ENCODE results near the gene SF3B4. TPM values are rescaled to one million over a fixed set of nuclear protein-coding genes. Genes with fewer than 3 reads are reported as not detected.

The SF3B4 gene
- polyA plus RNA-seq, 3 donors, result 76.5 to 89.7 (median 82.8) TPM

- DNase-seq, result no peak
These were observed 9.5 kb upstream of the SF3B4 start for GRCh38 chr1:149936992-149937705.

GRCh38 chr1:149936170-149936991 lies 8.8 kb upstream of the SF3B4 start, which contains the start of gene MTMR11:
MTMR11 (minus strand) TSS chr1:149936879; CDS start chr1:149936647, 232 bp downstream.
- DNase-seq, result peak; percentile 50

GRCh38 chr1:149934356-149934755 lies 6.8 kb upstream of the SF3B4 start:
- DNase-seq, result no peak

GRCh38 chr1:149933208-149933607 lies 5.6 kb upstream of the SF3B4 start:
- no peak for DNase-seq

GRCh38 chr1:149932474-149932873 lies 4.9 kb upstream of the SF3B4 start:
- DNase-seq, result no peak

- no peak for DNase-seq
These were observed 3.7 kb upstream of the SF3B4 start for GRCh38 chr1:149931212-149931790.

GRCh38 chr1:149929856-149930255 lies 2.3 kb upstream of the SF3B4 start:
- DNase-seq, result no peak

GRCh38 chr1:149928401-149928724 lies 760 bp upstream of the SF3B4 start:
- no peak for DNase-seq

- no peak for DNase-seq
These were observed 494 bp downstream of the SF3B4 start for GRCh38 chr1:149927056-149927562.

GRCh38 chr1:149926296-149926695 lies 1.3 kb downstream of the SF3B4 start:
- no peak for DNase-seq

- DNase-seq, result no peak
These were observed 1.9 kb downstream of the SF3B4 start for GRCh38 chr1:149925751-149926150.

- no peak for DNase-seq
These were observed 2.3 kb downstream of the SF3B4 start for GRCh38 chr1:149925345-149925744.

- no peak for DNase-seq
These were observed 4.0 kb downstream of the SF3B4 start for GRCh38 chr1:149923626-149924025.

- peak; percentile 52 for DNase-seq
These were observed 9.9 kb downstream of the SF3B4 start, which contains the start of gene SV2A for GRCh38 chr1:149917571-149918144. SV2A (minus strand) TSS chr1:149917844; CDS start chr1:149913840, 4,004 bp downstream.

- DNase-seq, result no peak
These were observed 10.7 kb downstream of the SF3B4 start for GRCh38 chr1:149916898-149917252.

GRCh38 chr1:149916193-149916897 lies 11.3 kb downstream of the SF3B4 start:
- DNase-seq, result no peak

- DNase-seq, result no peak
These were observed 12.0 kb downstream of the SF3B4 start for GRCh38 chr1:149915429-149916192.

GRCh38 chr1:149914545-149914944 lies 13.1 kb downstream of the SF3B4 start:
- DNase-seq, result no peak

- DNase-seq, result no peak
These were observed 21.0 kb downstream of the SF3B4 start for GRCh38 chr1:149906570-149907075.

GRCh38 chr1:149903836-149904491 lies 23.6 kb downstream of the SF3B4 start:
- DNase-seq, result no peak

All from renal pelvis (tissue), 4 donors.